Natural killer cell (primary cell): ENCODE data around the gene CBX4. TPM values are rescaled to one million over a fixed set of nuclear protein-coding genes. Genes with fewer than 3 reads are reported as not detected.

Experiments
- ATAC-seq, 3 donors: fragments of 150-1000 bp in 2 of 3; fragments of 200-7000 bp in 1 of 3; cut with Tn5 transposase; 1 replicate in 1 of 3; 2 replicates in 2 of 3; pipeline ENCODE4 v1.10.0; 2021; ENCODE audit warnings: mild to moderate bottlenecking in 2 of 3, moderate library complexity in 2 of 3
- DNase-seq, 2 donors: peaks; one replicate each; pipeline versions ENCODE4 v3.0.0 to v3.0.0-alpha.2; 2013 to 2021; ENCODE audit warnings: mixed read lengths in 1 of 2
- H3K27ac ChIP-seq: one replicate; pipeline ENCODE4 v1.5.1; 2013; ENCODE audit warnings: mild to moderate bottlenecking, low read length
- H3K27me3 ChIP-seq: one replicate; pipeline ENCODE4 v1.6.1; 2013; ENCODE audit warnings: low read length; ENCODE audit not compliant: control insufficient read depth, insufficient read depth
- H3K36me3 ChIP-seq: one replicate; pipeline ENCODE4 v1.6.1; 2013; ENCODE audit warnings: low read length; ENCODE audit not compliant: control insufficient read depth, insufficient read depth
- H3K4me1 ChIP-seq: one replicate; pipeline ENCODE4 v1.6.1; 2013; ENCODE audit warnings: low read length; ENCODE audit not compliant: control insufficient read depth, insufficient read depth
- H3K4me3 ChIP-seq: one replicate; pipeline ENCODE4 v1.5.1; 2013; ENCODE audit warnings: low read length
- H3K9me3 ChIP-seq: one replicate; pipeline ENCODE4 v1.6.1; 2013; ENCODE audit warnings: low read length; ENCODE audit not compliant: control insufficient read depth, insufficient read depth
- H3K27ac Mint-ChIP-seq, 2 donors: one replicate each; pipeline ENCODE4 v1.8.0; 2022; ENCODE audit warnings: mild to moderate bottlenecking in 2 of 2, mixed read lengths in 2 of 2, moderate library complexity in 1 of 2
- H3K27me3 Mint-ChIP-seq, 2 donors: one replicate each; pipeline ENCODE4 v1.8.0; 2022; ENCODE audit warnings: low read depth in 2 of 2, mixed read lengths in 2 of 2
- H3K36me3 Mint-ChIP-seq: one replicate; pipeline ENCODE4 v1.8.0; 2022; ENCODE audit warnings: mixed read lengths
- H3K4me1 Mint-ChIP-seq, 2 donors: one replicate each; pipeline ENCODE4 v1.8.0; 2022; ENCODE audit warnings: mixed read lengths in 2 of 2
- H3K4me3 Mint-ChIP-seq: one replicate; pipeline ENCODE4 v1.8.0; 2022; ENCODE audit warnings: mild to moderate bottlenecking, moderate library complexity, mixed read lengths
- H3K9me3 Mint-ChIP-seq, 2 donors: one replicate each; pipeline ENCODE4 v1.8.0; 2022; ENCODE audit warnings: mixed read lengths in 2 of 2
- WGBS: methylation state at CpG from one replicate; pipeline ENCODE4 v1.1.7; 2013; ENCODE audit warnings: missing lambda C conversion rate; ENCODE audit not compliant: insufficient coverage; 5-methylcytosine and 5-hydroxymethylcytosine counted together
- intact Hi-C: fragments of 100-400 bp; cut with micrococcal nuclease; formaldehyde crosslinking; loops from one replicate; pipeline ENCODE4 v1.14.2; 2022
- total RNA-seq, 4 donors: library from RNA; stranded (reverse); fragments of 120-200 nt in 1 of 4; gene quantifications; one replicate each; pipeline versions ENCODE4 v1.2.3 to v1.2.4, GENCODE V29; 2013 to 2022
- TF ChIP-seq, protein P1 (sequence below): fragments of 200-600 bp; IDR thresholded peaks from one replicate; pipeline ENCODE4 v1.8.0; 2022; ENCODE audit warnings: antibody characterized with exemption

CBX4 gene
- total RNA-seq, 3 donors from 2014 or later (not counting 1 experiment from before 2014, with no cell fraction given): 147 to 220 (median 217) TPM

DNA sequence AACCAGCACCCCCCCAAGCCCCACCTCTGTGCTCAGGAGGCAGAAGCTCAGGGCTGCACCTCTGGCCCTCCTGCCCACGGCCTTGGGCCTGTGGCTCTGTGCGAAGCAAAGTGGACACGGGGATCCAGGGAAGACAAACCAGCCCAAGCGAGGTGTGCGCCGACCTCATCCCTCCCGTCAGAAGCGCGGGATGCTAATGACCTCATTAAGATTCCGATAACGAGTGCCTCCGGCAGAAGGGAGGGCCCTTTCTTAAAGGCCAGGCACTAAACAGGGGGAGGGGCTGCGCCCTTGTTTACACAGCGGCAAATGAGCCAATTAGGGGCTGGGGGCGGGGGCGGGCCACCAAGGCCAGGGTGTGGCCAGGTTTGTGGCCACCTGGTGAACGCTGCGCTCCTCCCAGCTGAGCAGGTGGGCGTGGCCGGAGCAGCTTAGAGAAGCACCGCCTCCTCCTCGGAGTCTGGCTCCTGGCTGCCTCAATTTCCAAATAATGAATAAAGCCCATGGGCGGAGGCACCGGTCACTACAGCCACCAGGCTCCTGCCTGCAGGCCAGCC, 3.2 kb downstream of the CBX4 start:
- Mint-ChIP-seq H3K9me3 (no peaks in the 10 kb centered on the region), H3K27ac (no peak overlapping the region), H3K27me3 (peaks cover 0 to 5% of the 10 kb centered on the region in 2 donors), H3K4me3 (peak overlapping the region; percentile 6), H3K4me1 (peaks cover 26 to 46% of the 10 kb centered on the region in 2 donors), H3K36me3 (no peaks in the 10 kb centered on the region)
- Histone ChIP-seq H3K4me3 (no peak overlapping the region), H3K36me3 (peaks cover 22% of the 10 kb centered on the region), H3K9me3 (no peaks in the 10 kb centered on the region), H3K27ac (no peak overlapping the region), H3K27me3 (peaks cover 10% of the 10 kb centered on the region), H3K4me1 (peaks cover 65% of the 10 kb centered on the region)
- intact Hi-C loops: no loop called here
- DNase-seq: no peak
- WGBS: 95% methylated on average over 24 of the region's 24 CpGs
- TF ChIP-seq, protein P1, sequence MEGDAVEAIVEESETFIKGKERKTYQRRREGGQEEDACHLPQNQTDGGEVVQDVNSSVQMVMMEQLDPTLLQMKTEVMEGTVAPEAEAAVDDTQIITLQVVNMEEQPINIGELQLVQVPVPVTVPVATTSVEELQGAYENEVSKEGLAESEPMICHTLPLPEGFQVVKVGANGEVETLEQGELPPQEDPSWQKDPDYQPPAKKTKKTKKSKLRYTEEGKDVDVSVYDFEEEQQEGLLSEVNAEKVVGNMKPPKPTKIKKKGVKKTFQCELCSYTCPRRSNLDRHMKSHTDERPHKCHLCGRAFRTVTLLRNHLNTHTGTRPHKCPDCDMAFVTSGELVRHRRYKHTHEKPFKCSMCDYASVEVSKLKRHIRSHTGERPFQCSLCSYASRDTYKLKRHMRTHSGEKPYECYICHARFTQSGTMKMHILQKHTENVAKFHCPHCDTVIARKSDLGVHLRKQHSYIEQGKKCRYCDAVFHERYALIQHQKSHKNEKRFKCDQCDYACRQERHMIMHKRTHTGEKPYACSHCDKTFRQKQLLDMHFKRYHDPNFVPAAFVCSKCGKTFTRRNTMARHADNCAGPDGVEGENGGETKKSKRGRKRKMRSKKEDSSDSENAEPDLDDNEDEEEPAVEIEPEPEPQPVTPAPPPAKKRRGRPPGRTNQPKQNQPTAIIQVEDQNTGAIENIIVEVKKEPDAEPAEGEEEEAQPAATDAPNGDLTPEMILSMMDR: no peak
- no peak for ATAC-seq

DNA sequence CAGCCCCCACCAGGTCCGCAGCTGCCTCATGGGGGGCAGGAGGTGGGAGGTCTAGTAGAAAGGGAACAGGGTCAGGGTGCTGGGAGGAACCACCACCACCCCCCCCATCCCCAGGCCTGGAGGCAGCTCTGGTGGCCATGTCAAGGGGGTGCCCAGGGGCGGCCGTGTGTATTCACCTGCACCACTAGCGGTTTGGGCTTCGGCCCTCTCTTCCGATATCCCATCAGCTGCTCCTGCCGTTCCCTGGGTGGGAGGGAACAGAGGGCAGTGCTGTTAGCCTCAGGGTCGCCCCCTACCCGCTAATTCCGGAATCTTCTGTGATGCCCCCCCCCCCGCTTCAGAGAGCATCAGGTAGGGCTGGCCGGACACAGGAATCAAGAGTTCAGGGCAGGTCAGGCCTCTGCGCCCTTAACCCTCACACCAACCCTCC, 3.8 kb downstream of the CBX4 start:
- Histone ChIP-seq H3K36me3 (peaks cover 22% of the 10 kb centered on the region), H3K27me3 (peaks cover 5% of the 10 kb centered on the region), H3K4me1 (peaks cover 59% of the 10 kb centered on the region), H3K9me3 (no peaks in the 10 kb centered on the region), H3K4me3 (no peak overlapping the region), H3K27ac (no peak overlapping the region)
- Mint-ChIP-seq H3K9me3 (no peaks in the 10 kb centered on the region), H3K4me1 (peaks cover 26 to 46% of the 10 kb centered on the region in 2 donors), H3K27me3 (peaks cover 0 to 2% of the 10 kb centered on the region in 2 donors), H3K4me3 (peak overlapping the region; percentile 6), H3K36me3 (no peaks in the 10 kb centered on the region), H3K27ac (peak overlapping the region in 1 of 2 donors; percentile 56)
- TF ChIP-seq, protein P1: no peak
- DNase-seq (no peak), ATAC-seq (no peak)
- WGBS: 92% methylated on average over 10 of the region's 13 CpGs
- intact Hi-C loops: no loop called here

DNA sequence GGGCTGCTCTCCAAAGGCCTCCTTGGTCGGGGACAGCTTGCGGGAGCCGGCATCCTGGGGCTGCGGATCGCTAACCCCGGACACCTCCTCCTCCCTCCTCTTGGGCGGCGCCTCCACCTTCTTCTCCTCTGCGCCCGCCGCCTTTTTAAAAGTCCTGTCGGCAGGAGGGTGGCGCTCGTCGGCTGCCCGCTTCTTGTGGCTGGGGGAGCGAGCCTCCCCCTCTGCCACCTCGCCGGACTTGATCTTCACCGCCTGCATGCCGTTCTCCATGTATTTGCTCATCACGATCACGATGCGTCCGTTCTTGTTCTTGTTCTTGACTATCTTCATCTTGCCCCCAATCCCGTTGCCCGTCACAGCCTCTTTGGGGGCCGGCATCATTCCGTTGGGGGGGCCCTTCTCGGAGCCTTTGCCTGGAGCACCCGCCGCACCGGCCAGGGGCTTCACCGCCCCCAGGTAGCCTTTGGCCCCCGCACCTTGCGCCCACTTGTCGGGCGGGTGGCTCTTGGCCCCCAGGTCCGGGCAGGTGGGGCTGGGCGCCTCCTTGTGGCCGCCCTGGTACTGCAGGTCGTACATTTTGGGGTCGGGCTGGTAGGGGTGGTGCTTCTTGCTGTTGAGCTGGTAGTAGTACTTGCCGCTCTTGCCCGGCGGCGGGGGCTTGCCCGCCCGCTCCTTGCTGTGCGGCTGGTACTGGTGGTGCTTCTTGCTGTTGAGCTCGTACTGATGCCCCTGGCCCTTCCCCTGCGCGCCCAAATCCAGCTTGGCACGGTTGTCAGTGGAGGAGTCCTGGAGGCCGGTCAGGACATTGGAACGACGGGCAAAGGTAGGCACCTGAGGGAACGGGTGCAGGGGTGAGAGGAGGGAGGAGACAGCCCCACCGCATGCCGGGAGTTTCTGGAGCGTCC, 4.4 kb downstream of the CBX4 start:
- no peaks in the 10 kb centered on the region for H3K9me3 Mint-ChIP-seq
- peaks cover 0 to 2% of the 10 kb centered on the region in 2 donors for H3K27me3 Mint-ChIP-seq
- TF ChIP-seq, protein P1: peak; percentile 71
- H3K4me3 ChIP-seq: no peak overlapping the region
- H3K4me1 Mint-ChIP-seq: peaks cover 26 to 39% of the 10 kb centered on the region in 2 donors
- no peaks in the 10 kb centered on the region for H3K36me3 Mint-ChIP-seq
- DNase-seq: peak; percentile 55 to 69
- peaks cover 22% of the 10 kb centered on the region for H3K36me3 ChIP-seq
- H3K4me3 Mint-ChIP-seq: peak overlapping the region; percentile 67
- intact Hi-C loops: no loop called here
- no peak for ATAC-seq
- WGBS: 94% methylated on average over 61 of the region's 61 CpGs
- no peak overlapping the region for H3K27ac ChIP-seq
- peak overlapping the region; percentile 56 to 58 for H3K27ac Mint-ChIP-seq
- no peaks in the 10 kb centered on the region for H3K27me3 ChIP-seq
- H3K9me3 ChIP-seq: no peaks in the 10 kb centered on the region
- peaks cover 53% of the 10 kb centered on the region for H3K4me1 ChIP-seq
